ENCODE measurements around the gene ABCC2. TPM values are rescaled to one million over a fixed set of nuclear protein-coding genes. Genes with fewer than 3 reads are reported as not detected.
A peak's percentile ranks its signal among the peaks of the same experiment; 100 is the strongest.
"Not testable (repeated sequence)": the region's sequence is repeated elsewhere in the genome, so short reads cannot be mapped to it uniquely, and the experiment has no call there.

ABCC2 gene
- total and polyA plus RNA-seq, 5 donors from 2014 or later: 0.31 to 3.6 (median 0.44) TPM

DNA sequence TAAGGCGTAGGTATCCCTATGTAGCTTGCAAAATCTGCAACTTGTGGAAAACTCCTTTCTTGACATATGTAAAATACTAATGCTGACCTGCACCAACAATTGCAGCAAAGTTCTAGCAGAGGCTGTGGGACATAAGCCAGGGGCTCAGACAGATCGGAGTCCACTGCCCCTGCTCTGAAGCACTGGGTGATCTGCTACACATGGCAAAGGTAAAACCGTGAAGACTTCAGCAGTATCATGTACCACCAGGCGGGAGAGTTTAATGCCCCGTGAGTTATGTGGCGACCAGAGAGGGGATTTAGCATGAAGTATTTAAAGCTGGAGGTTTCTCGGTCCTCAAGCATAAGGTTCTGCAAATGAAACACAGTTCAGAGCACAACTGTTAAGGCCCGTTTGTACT lies 76.4 kb downstream of the ABCC2 start:
- peak in 1 of 2 donors; percentile 28 for ATAC-seq (ENCODE audit: low read depth in 2 of 2)
- H3K27ac ChIP-seq (ENCODE audit: insufficient read depth, low read length, poor library complexity, severe bottlenecking): no peak overlapping the region
- Mint-ChIP-seq H3K9me3 (no peaks in the 10 kb centered on the region), H3K4me3 (no peak overlapping the region), H3K4me1 (no peaks in the 10 kb centered on the region), H3K36me3 (no peaks in the 10 kb centered on the region), H3K27me3 (peaks cover 25% of the 10 kb centered on the region), H3K27ac (no peak overlapping the region)
- H3K9me3 ChIP-seq (ENCODE audit: control insufficient read depth in 2 of 2, low read length in 2 of 2): no peaks in the 10 kb centered on the region
- DNase-seq: no peak
- H3K4me3 ChIP-seq (ENCODE audit: low read depth, low read length): no peak overlapping the region
- no peaks in the 10 kb centered on the region for H3K4me1 ChIP-seq (ENCODE audit: control insufficient read depth, insufficient read depth, low read length, poor library complexity, severe bottlenecking)
- no peaks in the 10 kb centered on the region for H3K36me3 ChIP-seq (ENCODE audit: control insufficient read depth, insufficient read depth, low read length)
- H3K27me3 ChIP-seq (ENCODE audit: control insufficient read depth, insufficient read depth, low read length): no peaks in the 10 kb centered on the region

DNA sequence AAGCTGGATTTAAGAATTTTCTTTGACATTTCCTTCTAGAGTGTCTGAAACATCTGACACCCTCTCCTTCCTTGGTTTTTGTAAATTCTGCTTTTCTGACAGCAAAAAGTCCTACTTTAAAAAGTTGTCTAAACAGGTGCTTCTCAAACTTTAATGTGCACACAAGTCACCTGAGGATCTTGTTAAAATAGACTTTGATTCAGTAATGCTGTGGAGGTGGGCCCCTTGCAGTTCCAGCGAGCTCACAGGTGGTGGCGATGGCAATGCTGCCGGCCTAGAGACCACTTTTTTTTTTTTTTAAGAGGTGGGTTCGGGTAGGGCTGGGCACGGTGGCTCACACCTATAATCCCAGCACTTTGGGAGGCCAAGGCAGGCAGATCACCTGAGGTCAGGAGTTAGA lies 77.1 kb downstream of the ABCC2 start:
- ATAC-seq (ENCODE audit: low read depth in 2 of 2) (no peak), DNase-seq (peak in 1 of 3 donors; percentile 22)
- Mint-ChIP-seq H3K36me3 (peaks cover 3% of the 10 kb centered on the region), H3K27ac (no peak overlapping the region), H3K27me3 (peaks cover 32% of the 10 kb centered on the region), H3K9me3 (peaks cover 0 to 1% (median 0%) of the 10 kb centered on the region in 7 donors), H3K4me1 (peaks cover 0 to 4% (median 0%) of the 10 kb centered on the region in 4 donors), H3K4me3 (no peak overlapping the region)
- no peak overlapping the region for H3K27ac ChIP-seq (ENCODE audit: insufficient read depth, low read length, poor library complexity, severe bottlenecking)
- no peak overlapping the region for H3K4me3 ChIP-seq (ENCODE audit: low read depth, low read length)
- H3K4me1 ChIP-seq (ENCODE audit: control insufficient read depth, insufficient read depth, low read length, poor library complexity, severe bottlenecking): no peaks in the 10 kb centered on the region
- H3K27me3 ChIP-seq (ENCODE audit: control insufficient read depth, insufficient read depth, low read length): no peaks in the 10 kb centered on the region
- H3K9me3 ChIP-seq (ENCODE audit: control insufficient read depth in 2 of 2, low read length in 2 of 2): no peaks in the 10 kb centered on the region
- H3K36me3 ChIP-seq (ENCODE audit: control insufficient read depth, insufficient read depth, low read length): no peaks in the 10 kb centered on the region

DNA sequence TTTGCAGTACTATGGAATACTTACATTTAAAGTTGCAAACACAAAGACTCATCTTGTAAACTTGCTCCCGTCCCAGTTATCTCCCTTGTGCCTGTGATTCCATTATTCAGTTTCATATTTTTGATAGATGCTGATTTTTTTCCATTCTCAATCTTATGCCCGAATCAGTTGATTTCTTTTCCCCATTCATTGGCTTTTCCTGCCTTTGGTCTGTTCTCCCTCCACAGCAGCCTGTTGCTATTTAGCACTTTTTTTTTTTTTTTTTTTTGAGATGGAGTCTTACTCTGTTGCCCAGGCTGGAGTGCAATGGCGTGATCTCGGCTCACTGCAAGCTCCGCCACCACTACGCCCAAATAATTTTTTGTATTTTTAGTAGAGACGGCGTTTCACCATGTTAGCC lies 78.0 kb downstream of the ABCC2 start:
- no peak for DNase-seq
- Histone ChIP-seq H3K27ac (ENCODE audit: insufficient read depth, low read length, poor library complexity, severe bottlenecking) (no peak overlapping the region), H3K4me3 (ENCODE audit: low read depth, low read length) (no peak overlapping the region), H3K27me3 (ENCODE audit: control insufficient read depth, insufficient read depth, low read length) (no peaks in the 10 kb centered on the region), H3K9me3 (ENCODE audit: control insufficient read depth in 2 of 2, low read length in 2 of 2) (no peaks in the 10 kb centered on the region), H3K36me3 (ENCODE audit: control insufficient read depth, insufficient read depth, low read length) (no peaks in the 10 kb centered on the region), H3K4me1 (ENCODE audit: control insufficient read depth, insufficient read depth, low read length, poor library complexity, severe bottlenecking) (no peaks in the 10 kb centered on the region)
- H3K27me3 Mint-ChIP-seq: peaks cover 40% of the 10 kb centered on the region
- H3K4me1 Mint-ChIP-seq: peaks cover 0 to 4% (median 0%) of the 10 kb centered on the region in 4 donors
- H3K9me3 Mint-ChIP-seq: peaks cover 0 to 5% (median 0%) of the 10 kb centered on the region in 7 donors
- no peak overlapping the region for H3K27ac Mint-ChIP-seq
- no peak for ATAC-seq (ENCODE audit: low read depth in 2 of 2)
- H3K36me3 Mint-ChIP-seq: peaks cover 3% of the 10 kb centered on the region
- no peak overlapping the region for H3K4me3 Mint-ChIP-seq

DNA sequence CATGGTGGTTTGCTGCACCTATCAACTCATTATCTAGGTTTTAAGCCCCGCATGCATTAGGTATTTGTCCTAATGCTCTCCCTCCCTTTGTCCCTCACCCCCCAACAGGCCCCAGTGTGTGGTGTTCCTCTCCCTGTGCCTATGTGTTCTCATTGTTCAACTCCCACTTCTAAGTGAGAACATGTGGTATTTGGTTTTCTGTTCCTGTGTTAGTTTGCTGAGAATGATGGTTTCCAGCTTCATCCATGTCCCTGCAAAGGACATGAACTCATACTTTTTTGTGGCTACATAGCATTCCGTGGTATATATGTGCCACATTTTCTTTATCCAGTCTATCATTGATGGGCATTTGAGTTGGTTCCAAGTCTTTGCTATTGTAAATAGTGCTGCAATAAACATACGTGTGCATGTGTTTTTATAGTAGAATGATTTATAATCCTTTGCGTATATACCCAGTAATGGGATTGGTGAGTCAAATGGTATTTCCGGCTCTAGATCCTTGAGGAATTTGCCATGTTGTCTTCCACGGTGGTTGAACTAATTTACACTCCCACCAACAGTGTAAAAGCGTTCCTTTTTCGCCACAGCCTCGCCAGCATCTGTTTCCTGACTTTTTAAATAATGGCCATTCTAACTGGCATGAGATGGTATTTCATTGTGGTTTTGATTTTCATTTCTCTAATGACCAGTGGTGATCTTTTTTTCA lies 81.2 kb downstream of the ABCC2 start:
- not testable (repeated sequence) for ATAC-seq (ENCODE audit: low read depth in 2 of 2); H3K9me3 ChIP-seq (ENCODE audit: control insufficient read depth in 2 of 2, low read length in 2 of 2); H3K36me3 Mint-ChIP-seq; H3K4me1 Mint-ChIP-seq; H3K36me3 ChIP-seq (ENCODE audit: control insufficient read depth, insufficient read depth, low read length); H3K27ac ChIP-seq (ENCODE audit: insufficient read depth, low read length, poor library complexity, severe bottlenecking); H3K27me3 ChIP-seq (ENCODE audit: control insufficient read depth, insufficient read depth, low read length); H3K4me3 Mint-ChIP-seq; H3K4me3 ChIP-seq (ENCODE audit: low read depth, low read length); H3K4me1 ChIP-seq (ENCODE audit: control insufficient read depth, insufficient read depth, low read length, poor library complexity, severe bottlenecking); H3K27ac Mint-ChIP-seq; DNase-seq
- peaks cover 0 to 25% (median 6%) of the 10 kb centered on the region in 7 donors for H3K9me3 Mint-ChIP-seq
- H3K27me3 Mint-ChIP-seq: peaks cover 68% of the 10 kb centered on the region

DNA sequence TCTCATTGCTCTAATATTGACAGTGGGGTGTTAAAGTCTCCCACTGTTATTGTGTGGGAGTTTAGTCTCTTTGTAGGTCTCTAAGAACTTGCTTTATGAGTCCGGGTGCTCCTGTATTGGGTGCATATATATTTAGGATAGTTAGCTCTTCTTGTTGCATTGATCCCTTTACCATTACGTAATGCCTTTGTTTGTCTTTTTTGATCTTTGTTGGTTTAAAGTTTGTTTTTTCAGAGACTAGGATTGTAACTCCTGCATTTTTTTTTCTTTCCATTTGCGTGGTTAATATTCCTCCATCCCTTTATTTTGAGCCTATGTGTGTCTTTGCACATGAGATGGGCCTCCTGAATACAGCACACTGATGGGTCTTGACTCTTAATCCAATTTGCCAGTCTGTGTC lies 84.8 kb downstream of the ABCC2 start:
- H3K4me3 ChIP-seq (ENCODE audit: low read depth, low read length); H3K36me3 Mint-ChIP-seq; H3K9me3 ChIP-seq (ENCODE audit: control insufficient read depth in 2 of 2, low read length in 2 of 2); H3K27ac ChIP-seq (ENCODE audit: insufficient read depth, low read length, poor library complexity, severe bottlenecking); DNase-seq; H3K36me3 ChIP-seq (ENCODE audit: control insufficient read depth, insufficient read depth, low read length); H3K27ac Mint-ChIP-seq; H3K4me3 Mint-ChIP-seq; ATAC-seq (ENCODE audit: low read depth in 2 of 2): not testable (repeated sequence)
- peaks cover 0 to 25% (median 6%) of the 10 kb centered on the region in 7 donors for H3K9me3 Mint-ChIP-seq
- Histone ChIP-seq H3K4me1 (ENCODE audit: control insufficient read depth, insufficient read depth, low read length, poor library complexity, severe bottlenecking) (peaks cover 17% of the 10 kb centered on the region), H3K27me3 (ENCODE audit: control insufficient read depth, insufficient read depth, low read length) (peaks cover 14% of the 10 kb centered on the region)
- peaks cover 6 to 19% (median 13%) of the 10 kb centered on the region in 4 donors for H3K4me1 Mint-ChIP-seq
- H3K27me3 Mint-ChIP-seq: peaks cover 74% of the 10 kb centered on the region

DNA sequence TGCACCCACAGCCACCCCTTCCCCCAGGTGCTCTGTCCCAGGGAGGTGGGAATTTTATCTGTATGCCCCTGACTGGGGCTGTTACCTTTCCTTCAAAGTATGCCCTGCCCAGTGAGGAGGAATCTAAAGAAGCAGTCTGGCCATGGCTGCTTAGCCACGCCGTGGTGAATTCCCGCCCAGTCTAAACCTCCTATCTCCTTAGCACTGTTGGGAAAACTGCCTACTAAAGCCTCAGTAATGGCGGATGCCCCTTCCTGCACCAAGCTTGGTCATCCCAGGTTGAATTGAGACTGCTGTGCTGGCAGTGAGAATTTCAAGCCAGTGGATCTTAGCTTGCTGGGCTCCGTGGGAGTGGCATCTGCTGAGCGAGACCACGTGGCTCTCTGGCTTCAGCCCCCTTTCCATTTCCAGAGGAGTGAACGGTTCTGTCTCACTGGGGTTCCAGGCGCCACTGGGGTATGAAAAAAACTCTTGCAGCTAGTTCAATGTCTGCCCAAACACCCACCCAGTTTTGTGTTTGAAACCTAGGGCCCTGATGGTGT lies 87.2 kb downstream of the ABCC2 start:
- ATAC-seq (ENCODE audit: low read depth in 2 of 2) (no peak), DNase-seq (no peak)
- Mint-ChIP-seq H3K4me3 (peak overlapping the region in 1 of 4 donors; percentile 75), H3K27me3 (peaks cover 82% of the 10 kb centered on the region), H3K4me1 (peaks cover 6 to 19% (median 12%) of the 10 kb centered on the region in 4 donors), H3K36me3 (peaks cover 5% of the 10 kb centered on the region), H3K9me3 (peaks cover 0 to 25% (median 6%) of the 10 kb centered on the region in 7 donors), H3K27ac (no peak overlapping the region)
- Histone ChIP-seq H3K27me3 (ENCODE audit: control insufficient read depth, insufficient read depth, low read length) (peaks cover 28% of the 10 kb centered on the region), H3K4me1 (ENCODE audit: control insufficient read depth, insufficient read depth, low read length, poor library complexity, severe bottlenecking) (peaks cover 17% of the 10 kb centered on the region), H3K4me3 (ENCODE audit: low read depth, low read length) (no peak overlapping the region), H3K9me3 (ENCODE audit: control insufficient read depth in 2 of 2, low read length in 2 of 2) (peaks cover 0 to 3% of the 10 kb centered on the region in 2 experiments), H3K36me3 (ENCODE audit: control insufficient read depth, insufficient read depth, low read length) (no peaks in the 10 kb centered on the region), H3K27ac (ENCODE audit: insufficient read depth, low read length, poor library complexity, severe bottlenecking) (no peak overlapping the region)

DNA sequence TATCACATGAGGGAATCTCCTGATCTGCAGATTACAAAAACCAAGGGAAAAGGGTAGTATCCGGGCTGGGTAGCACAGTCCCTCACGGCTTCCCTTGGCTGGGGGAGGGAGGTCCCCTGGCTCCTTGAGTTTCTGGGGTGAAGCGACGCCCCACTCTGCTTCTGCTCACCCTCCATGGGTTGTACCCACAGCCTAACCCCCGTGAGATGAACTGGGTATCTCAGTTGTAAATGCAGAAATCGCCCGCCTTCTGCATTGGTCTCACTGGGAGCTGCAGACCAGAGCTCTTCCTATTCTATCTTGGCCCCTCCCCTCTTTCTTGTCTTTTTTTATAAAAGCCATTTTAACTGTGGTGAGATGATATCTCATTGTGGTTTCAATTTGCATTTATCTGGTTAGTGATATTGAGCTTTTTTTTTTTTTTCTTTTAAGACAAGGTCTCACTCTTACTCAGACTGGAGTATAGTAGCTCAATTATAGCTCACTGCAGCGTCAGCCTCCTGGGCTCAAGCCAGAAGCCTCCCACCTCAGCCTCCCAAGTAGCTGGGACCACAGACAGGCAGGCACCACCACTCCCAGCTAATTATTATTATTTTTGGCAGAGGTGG lies 87.8 kb downstream of the ABCC2 start:
- Histone ChIP-seq H3K4me3 (ENCODE audit: low read depth, low read length) (peak overlapping the region; percentile 13), H3K9me3 (ENCODE audit: control insufficient read depth in 2 of 2, low read length in 2 of 2) (peaks cover 0 to 3% of the 10 kb centered on the region in 2 experiments), H3K4me1 (ENCODE audit: control insufficient read depth, insufficient read depth, low read length, poor library complexity, severe bottlenecking) (peaks cover 17% of the 10 kb centered on the region), H3K27ac (ENCODE audit: insufficient read depth, low read length, poor library complexity, severe bottlenecking) (no peak overlapping the region), H3K36me3 (ENCODE audit: control insufficient read depth, insufficient read depth, low read length) (no peaks in the 10 kb centered on the region), H3K27me3 (ENCODE audit: control insufficient read depth, insufficient read depth, low read length) (peaks cover 30% of the 10 kb centered on the region)
- ATAC-seq (ENCODE audit: low read depth in 2 of 2) (peak; percentile 83 to 85), DNase-seq (peak in 2 of 3 donors; percentile 67 to 81)
- Mint-ChIP-seq H3K9me3 (peaks cover 0 to 22% (median 6%) of the 10 kb centered on the region in 7 donors), H3K36me3 (peaks cover 5% of the 10 kb centered on the region), H3K4me3 (peak overlapping the region; percentile 23 to 87 (median 72)), H3K27ac (peak overlapping the region in 1 of 3 donors; percentile 13), H3K4me1 (peaks cover 6 to 19% (median 12%) of the 10 kb centered on the region in 4 donors), H3K27me3 (peaks cover 79% of the 10 kb centered on the region)

All from CD4-positive, CD25-positive, alpha-beta regulatory T cell (primary cell).